Transverse colon (tissue), 4 donors: ENCODE data around the gene RUSC1. TPM values are rescaled to one million over a fixed set of nuclear protein-coding genes. Genes with fewer than 3 reads are reported as not detected.

Source experiments
- DNase-seq: peaks from one replicate; pipeline ENCODE4 v3.0.0-alpha.2; 2019
- H3K27ac ChIP-seq, 4 donors: fragments of 200-600 bp; sonication (generic); 2 replicates each; pipeline ENCODE4 v1.5.1; 2016 to 2018; ENCODE audit warnings: inconsistent platforms in 4 of 4
- H3K27me3 ChIP-seq: fragments of 200-600 bp; sonication (generic); 2 replicates; pipeline ENCODE4 v1.5.1; 2017; ENCODE audit warnings: inconsistent platforms
- H3K36me3 ChIP-seq, 4 donors: fragments of 200-600 bp; sonication (generic); 2 replicates each; pipeline ENCODE4 v1.5.1; 2017 to 2019; ENCODE audit warnings: inconsistent platforms in 4 of 4
- H3K4me1 ChIP-seq, 4 donors: fragments of 200-600 bp; sonication (generic); 2 replicates each; pipeline ENCODE4 v1.5.1; 2017 to 2020; ENCODE audit warnings: inconsistent platforms in 4 of 4
- H3K4me3 ChIP-seq, 4 donors: fragments of 200-600 bp; sonication (generic); 1 replicate in 1 of 4; 2 replicates in 3 of 4; pipeline versions ENCODE4 v1.5.1 to v1.6.1; 2017 to 2019; ENCODE audit warnings: inconsistent platforms in 4 of 4
- H3K9me3 ChIP-seq, 2 donors: fragments of 200-600 bp; sonication (generic); 2 replicates each; pipeline ENCODE4 v1.5.1; 2017 to 2019; ENCODE audit warnings: inconsistent platforms in 2 of 2
- CTCF ChIP-seq, 5 experiments: fragments of 200-600 bp in 3 of 5; fragments of 450-650 bp in 2 of 5; sonication (generic) in 3 of 5; IDR thresholded peaks; 1 replicate in 2 of 5; 2 replicates in 3 of 5; pipeline ENCODE4 v1.5.1; 2016 to 2017; ENCODE audit warnings: antibody characterized with exemption in 5 of 5, inconsistent platforms in 3 of 5, mild to moderate bottlenecking in 2 of 5, moderate library complexity in 1 of 5
- EP300 ChIP-seq: sonication (generic); formaldehyde crosslinking; IDR thresholded peaks from one replicate; pipeline ENCODE4 v1.6.1; 2017; ENCODE audit warnings: antibody characterized with exemption, low read depth
- POLR2A ChIP-seq: fragments of 450-650 bp; IDR thresholded peaks from one replicate; pipeline ENCODE4 v1.6.1; 2016; ENCODE audit warnings: antibody characterized with exemption, mild to moderate bottlenecking, moderate library complexity
- POLR2AphosphoS5 ChIP-seq, 3 donors: sonication (generic); formaldehyde crosslinking; IDR thresholded peaks; one replicate each; pipeline ENCODE4 v1.6.1; 2016; ENCODE audit warnings: antibody characterized with exemption in 3 of 3
- WGBS, 2 donors: methylation state at CpG; one replicate each; pipeline ENCODE4 v1.1.5; 2018; ENCODE audit warnings: low coverage in 1 of 2; 5-methylcytosine and 5-hydroxymethylcytosine counted together
- in situ Hi-C, 4 donors: fragments of 200-750 bp; cut with MboI; loops; one replicate each; pipeline versions ENCODE4 v1.15.0 to v1.15.1; 2017; ENCODE audit warnings: low sequenced_read_pairs in 3 of 4, low pct_ligation_motif_present in 1 of 4, low pct_unique_long_range_greater_than_20kb in 1 of 4
- intact Hi-C: fragments of 100-400 bp; cut with DNase I; formaldehyde crosslinking; loops from one replicate; pipeline ENCODE4 v1.15.1; 2023; ENCODE audit warnings: low total_unique reads
- total RNA-seq, 4 donors: library from RNA; depleted of rRNA; stranded (reverse); fragments of >200 nt; gene quantifications; one replicate each; pipeline ENCODE4 v1.1.0, GENCODE V29; 2016

Gene RUSC1
- total RNA-seq, 4 donors from 2014 or later = 43.4 to 121 (median 65.5) TPM

GRCh38 chr1:155309423-155310021, 11.2 kb upstream of the RUSC1 start:
- intact Hi-C loops = no loop called here
- in situ Hi-C loops = loop anchor here in 2 of 4 donors (10.0 kb wide), 1 partner anchor 55 kb away; the partner anchor contains the start of gene ENTREP3 (in 2 of the 2)
- WGBS, 2 donors = 0 to 9% methylated on average over 2 to 8 of the region's 11 CpGs
- peak; percentile 49 for DNase-seq
- Histone ChIP-seq H3K27me3 (no peaks in the 10 kb centered on the region), H3K27ac (peak overlapping the region; percentile 91 to 94 (median 94)), H3K4me1 (peaks cover 10 to 33% (median 20%) of the 10 kb centered on the region in 4 donors), H3K4me3 (peak overlapping the region; percentile 64 to 94 (median 80)), H3K36me3 (no peaks in the 10 kb centered on the region), H3K9me3 (no peaks in the 10 kb centered on the region)
- TF ChIP-seq POLR2AphosphoS5 (IDR thresholded peaks at IDR 0.05) = no peak

GRCh38 chr1:155313261-155313660, 7.4 kb upstream of the RUSC1 start:
- intact Hi-C loops (no loop called here), in situ Hi-C loops (loop anchor here in 2 of 4 donors (10.0 kb wide), 1 partner anchor 58 kb away; the partner anchor contains the start of gene ENTREP3 (in 2 of the 2))
- Histone ChIP-seq H3K36me3 (no peaks in the 10 kb centered on the region), H3K27ac (no peak overlapping the region), H3K27me3 (no peaks in the 10 kb centered on the region), H3K4me3 (no peak overlapping the region), H3K4me1 (peaks cover 4 to 30% (median 23%) of the 10 kb centered on the region in 4 donors), H3K9me3 (no peaks in the 10 kb centered on the region)
- no peak for DNase-seq
- TF ChIP-seq CTCF (IDR thresholded peaks at IDR 0.05) = no peak
- WGBS, 2 donors = 92 to 94% methylated on average over 2 to 8 of the region's 8 CpGs

DNA sequence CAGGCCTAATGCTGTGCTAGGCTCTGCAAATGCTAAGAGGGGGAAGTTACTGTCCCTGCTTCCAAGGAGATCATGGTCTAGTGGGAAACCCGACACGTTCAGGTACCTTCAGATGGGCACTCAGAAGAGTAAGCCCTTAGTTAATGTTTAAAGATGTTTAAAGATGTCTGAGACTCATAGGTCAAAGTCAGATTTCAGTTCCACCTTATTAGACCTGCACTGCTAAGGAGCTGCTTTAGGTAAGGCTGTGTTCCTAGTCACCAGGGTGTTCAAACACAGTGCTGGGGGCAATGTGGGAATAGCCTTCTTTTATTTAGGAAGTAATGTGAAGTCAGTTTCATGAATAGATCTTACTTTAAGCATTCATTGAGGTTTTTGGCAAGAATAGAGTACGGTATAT, 3.8 kb upstream of the RUSC1 start:
- H3K36me3 ChIP-seq = no peaks in the 10 kb centered on the region
- no peak for DNase-seq
- no peak overlapping the region for H3K4me3 ChIP-seq
- H3K27ac ChIP-seq = peak overlapping the region; percentile 21 to 34 (median 28)
- no peaks in the 10 kb centered on the region for H3K27me3 ChIP-seq
- WGBS, 2 donors = 15 to 61% methylated on average over 2 to 3 of the region's 3 CpGs
- TF ChIP-seq POLR2AphosphoS5 (IDR thresholded peaks at IDR 0.05) (no peak), POLR2A (no peak), EP300 (no peak), CTCF (IDR thresholded peaks at IDR 0.05) (no peak)
- intact Hi-C loops (no loop called here), in situ Hi-C loops (loop anchor here in 2 of 4 donors (10.0 kb wide), 1 partner anchor 62 kb away; the partner anchor contains the start of gene ENTREP3 (in 2 of the 2))
- peaks cover 7 to 30% (median 22%) of the 10 kb centered on the region in 4 donors for H3K4me1 ChIP-seq
- H3K9me3 ChIP-seq = no peaks in the 10 kb centered on the region

DNA sequence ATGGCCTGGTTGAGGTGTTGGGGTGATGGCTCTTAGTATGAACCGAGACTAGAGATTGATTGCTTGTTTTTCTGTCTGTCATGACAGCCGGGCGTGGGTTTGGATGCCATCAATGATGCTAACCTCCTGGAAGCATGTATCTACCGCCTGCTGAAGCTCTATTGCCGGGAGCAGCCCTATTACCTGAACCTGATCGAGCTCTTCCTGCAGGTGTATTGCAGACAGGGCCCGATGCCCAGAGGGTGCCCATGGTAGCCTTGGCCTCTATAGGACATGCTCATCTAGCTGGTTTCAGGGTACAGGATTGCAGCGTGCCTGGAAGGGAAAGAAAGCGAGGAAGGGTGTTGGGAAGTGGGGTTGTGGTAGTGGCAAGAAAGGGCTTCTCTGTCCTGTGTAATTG, 2.6 kb upstream of the RUSC1 start:
- H3K27ac ChIP-seq = no peak overlapping the region
- H3K4me1 ChIP-seq = peaks cover 9 to 41% (median 32%) of the 10 kb centered on the region in 4 donors
- H3K27me3 ChIP-seq = no peaks in the 10 kb centered on the region
- no peaks in the 10 kb centered on the region for H3K9me3 ChIP-seq
- in situ Hi-C loops = loop anchor here in 2 of 4 donors (10.0 kb wide), 1 partner anchor 63 kb away; the partner anchor contains the start of gene ENTREP3 (in 2 of the 2)
- H3K4me3 ChIP-seq = no peak overlapping the region
- DNase-seq = no peak
- WGBS, 2 donors = 83 to 91% methylated on average over 1 to 9 of the region's 9 CpGs
- intact Hi-C loops = no loop called here
- H3K36me3 ChIP-seq = no peaks in the 10 kb centered on the region
- TF ChIP-seq CTCF (IDR thresholded peaks at IDR 0.05) = no peak
- no peak for TF ChIP-seq EP300
- no peak for TF ChIP-seq POLR2AphosphoS5 (IDR thresholded peaks at IDR 0.05)
- no peak for TF ChIP-seq POLR2A
